Stimulated activated CD8-positive, alpha-beta memory T cell treated with anti-CD3 and anti-CD28 coated beads, Interleukin-4, amount 100 ng/mL, for 24 hours (primary cell): ENCODE data around the gene CHAMP1.
"Not testable (repeated sequence)": the region's sequence is repeated elsewhere in the genome, so short reads cannot be mapped to it uniquely, and the experiment has no call there.

Experiments used
- DNase-seq: peaks from one replicate; pipeline ENCODE4 v3.0.0-alpha.2; 2020; ENCODE audit warnings: low read depth

The CHAMP1 gene

DNA sequence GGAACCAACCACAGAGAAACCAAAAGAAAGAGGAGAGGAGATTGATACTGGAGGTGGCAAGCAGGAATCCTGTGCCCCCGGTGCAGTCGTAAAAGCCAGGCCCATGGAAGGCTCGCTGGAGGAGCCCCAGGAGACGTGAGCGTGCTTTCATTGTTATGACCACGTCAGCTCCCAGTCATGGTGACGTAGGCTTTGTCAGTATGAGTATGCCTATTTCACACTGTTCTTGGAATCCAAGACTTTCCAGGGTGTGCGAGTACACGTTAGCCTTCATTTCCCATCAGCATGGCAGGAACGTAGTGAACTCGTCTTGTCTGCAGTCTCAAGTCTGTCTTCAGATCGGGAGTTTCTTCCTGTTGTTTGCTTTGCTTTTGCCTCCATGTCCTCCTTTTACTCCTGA, 15.4 kb upstream of the CHAMP1 start:
- no peak for DNase-seq

DNA sequence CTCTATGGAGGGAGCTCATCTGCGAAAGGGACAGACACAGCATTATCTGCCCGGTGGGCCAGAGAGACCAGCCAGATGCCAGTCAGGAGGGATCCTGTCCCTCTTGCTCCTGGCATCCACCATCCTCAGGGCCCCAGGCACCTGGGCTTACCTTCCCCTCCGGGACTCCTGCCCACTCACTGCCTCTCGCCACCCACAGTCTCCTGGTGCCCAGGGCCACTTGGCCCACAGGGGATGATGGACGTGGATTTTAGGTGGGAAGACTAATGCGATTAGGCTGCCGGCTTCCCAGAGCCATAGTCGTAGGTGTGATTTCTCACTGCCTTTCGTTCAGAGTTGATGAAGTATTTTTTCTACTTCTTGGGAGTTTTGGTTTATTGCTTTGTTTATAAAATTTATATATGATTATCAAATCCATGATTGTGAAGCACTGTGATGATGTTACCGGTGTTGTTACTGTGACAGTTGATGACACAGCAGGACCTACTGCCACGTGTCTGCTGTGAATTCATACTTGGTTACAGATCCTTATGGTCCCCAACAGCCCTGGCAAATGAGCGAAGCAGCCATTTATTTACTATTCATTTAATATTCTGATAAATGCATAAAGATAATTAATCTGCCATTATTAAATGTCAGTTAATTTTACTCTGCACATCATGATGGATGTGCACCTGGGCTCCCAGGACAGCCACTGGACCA, 14.5 kb upstream of the CHAMP1 start:
- no peak for DNase-seq

DNA sequence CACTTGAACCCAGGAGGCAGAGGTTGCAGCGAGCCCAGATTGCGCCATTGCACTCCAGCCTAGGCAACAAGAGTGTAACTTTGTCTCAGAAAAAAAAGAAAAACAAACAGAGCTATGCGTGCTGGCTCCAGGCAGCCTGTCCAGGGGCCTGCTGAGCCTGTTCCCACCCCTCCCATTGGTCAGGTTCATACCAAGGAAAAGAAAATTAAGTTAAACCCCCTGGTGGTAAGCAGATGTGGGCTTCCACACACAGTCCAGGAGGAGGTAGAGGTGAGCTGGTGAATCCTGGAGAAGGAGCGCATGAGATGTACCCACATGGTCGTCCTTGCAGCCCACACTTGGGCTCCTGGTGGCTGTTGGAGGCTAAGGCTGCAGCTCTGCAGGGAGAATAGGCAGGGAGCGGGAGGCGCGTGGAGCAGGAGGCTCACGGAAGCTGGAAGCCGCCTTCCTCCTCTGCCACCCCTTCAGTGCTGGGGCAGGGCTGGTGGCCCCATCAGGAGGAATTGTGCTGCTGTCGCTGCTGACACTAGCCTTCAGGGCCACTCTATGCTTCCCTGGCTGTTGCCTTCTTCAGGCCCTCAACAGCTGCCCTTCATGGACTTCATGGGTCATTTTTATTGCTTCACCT, 10.5 kb upstream of the CHAMP1 start:
- DNase-seq = no peak

DNA sequence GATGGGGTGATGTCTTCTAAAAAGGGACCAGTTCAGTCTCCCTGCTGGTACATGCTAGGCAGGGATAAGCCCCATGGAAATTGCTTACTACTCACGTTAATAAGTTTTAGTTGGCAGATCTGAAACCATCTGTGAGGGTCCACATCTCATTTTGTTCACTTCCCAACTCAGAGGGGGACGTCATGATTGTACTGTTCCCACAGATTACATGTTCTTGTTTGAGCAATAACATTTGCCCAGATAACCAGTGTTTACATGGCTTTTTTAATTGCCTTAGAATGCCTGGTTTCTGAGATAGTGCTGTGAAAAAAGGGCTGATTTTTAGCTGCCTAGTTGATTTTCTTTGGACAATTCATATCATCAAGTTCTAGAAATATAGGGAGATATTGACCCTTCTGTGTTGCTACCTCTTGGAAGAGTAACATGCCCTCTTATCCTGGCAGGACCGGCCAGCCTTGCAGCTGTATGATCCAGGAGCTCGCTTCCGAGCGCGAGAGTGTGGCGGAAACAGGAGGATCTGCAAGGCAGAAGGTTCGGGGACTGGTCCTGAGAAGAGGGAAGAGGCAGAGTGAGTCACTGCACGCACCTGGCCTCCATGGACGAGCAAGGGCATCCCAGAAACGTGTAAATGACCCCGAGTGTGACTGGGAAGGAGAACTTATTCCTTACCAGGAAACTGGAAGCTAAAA, 9.8 kb upstream of the CHAMP1 start:
- DNase-seq = no peak

DNA sequence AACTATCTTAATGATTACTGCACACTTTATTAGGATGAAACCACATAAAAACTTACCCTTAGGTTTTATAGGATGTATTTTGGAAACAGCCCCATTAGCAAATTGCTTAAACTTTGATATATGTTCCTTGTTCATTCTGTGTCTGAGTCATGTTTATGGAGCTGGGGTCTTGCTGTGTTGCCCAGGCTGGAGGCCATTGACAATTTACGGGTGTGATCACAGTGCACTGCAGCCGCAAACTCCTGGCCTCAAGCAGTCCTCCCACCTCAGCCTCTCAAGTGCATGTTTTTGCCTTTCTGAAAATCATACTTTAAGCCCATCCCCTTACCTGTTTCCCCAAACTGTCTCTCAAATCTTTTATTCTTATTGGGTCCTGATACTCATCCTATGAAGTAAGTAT, 5.2 kb upstream of the CHAMP1 start:
- no peak for DNase-seq

DNA sequence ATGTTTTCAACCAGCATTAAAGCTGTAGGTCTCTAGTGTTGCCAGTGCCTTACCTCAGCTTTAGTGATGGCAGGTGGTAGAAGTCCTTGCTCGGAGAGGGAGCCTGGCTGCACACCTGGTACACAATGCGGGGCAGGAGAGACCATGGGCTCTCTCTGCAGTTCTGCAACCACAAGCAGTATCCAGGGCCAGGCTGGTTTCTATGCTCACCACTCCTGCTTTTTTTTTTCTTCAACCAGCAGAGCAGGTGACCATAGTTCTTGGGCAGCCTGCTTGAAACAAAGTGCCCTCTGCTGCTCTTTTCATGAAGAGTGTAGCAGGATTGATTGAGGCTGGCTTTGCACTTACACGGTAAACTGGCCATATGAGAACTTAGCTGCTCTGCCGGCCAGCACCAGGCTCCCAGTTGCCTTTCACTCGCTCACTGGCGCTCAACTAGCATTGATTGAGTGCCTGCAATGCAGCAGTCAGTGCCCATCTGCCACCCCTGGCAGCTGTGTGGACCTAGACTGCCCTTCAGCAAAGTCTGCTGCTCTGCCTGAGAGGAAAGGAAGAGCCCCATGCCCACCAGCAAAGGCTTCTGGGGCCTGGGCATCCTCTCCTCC, 4.4 kb upstream of the CHAMP1 start:
- DNase-seq = no peak

DNA sequence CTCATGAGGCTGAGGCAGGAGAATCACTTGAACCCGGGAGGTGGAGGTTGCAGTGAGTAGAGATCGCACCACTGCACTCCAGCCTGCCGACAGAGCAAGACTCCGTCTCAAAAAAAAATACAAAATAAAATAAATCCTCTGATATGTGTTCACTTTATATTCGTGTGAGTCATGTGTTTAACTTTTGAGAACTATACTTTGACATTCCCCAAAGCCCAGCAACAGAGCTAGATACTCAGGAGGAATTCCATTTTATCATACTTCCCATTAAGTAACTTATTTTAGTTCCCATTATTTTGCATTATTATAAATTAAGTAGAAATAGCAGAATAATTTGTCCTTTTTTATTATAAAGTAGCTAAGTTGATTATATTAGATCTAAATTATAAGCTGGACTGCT, 3.3 kb upstream of the CHAMP1 start:
- DNase-seq = no peak

DNA sequence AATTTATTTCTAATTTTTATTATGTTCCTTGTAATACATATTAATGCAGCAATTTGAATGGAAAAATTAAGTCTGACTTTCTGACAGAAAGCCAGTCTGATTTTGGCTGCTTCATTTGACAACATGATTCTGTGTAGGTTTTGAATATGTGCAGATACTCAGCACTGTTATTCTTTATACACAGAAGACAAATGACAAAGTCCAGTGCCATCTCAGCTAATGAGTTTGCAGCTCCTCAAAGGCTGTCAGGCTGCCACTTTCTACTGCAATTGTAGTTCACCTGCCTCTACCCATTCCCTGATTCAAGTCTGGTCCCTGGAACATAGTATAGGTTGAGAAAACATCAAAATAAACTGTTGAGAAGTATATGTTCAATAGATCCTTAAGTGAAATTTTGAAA, 2.9 kb upstream of the CHAMP1 start:
- DNase-seq = no peak

DNA sequence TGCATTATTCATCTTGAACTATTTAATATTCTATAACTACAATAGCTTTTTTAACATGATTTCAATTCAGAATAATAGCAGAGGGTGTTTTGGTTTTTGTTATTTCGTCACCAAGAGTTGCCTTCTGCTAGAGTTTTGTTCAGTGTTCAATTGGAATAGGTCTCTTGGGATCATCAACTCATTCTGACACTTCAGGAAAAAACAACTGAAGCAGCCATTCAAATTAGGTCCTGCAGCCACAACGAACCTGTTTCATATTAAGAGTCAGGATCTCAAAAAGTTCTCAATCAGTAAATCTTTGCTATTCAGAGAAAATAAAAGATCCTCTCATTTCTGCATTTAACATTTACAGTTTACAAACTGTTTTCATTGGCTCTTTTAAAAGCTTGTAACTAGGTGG, 2.4 kb upstream of the CHAMP1 start:
- DNase-seq = no peak

DNA sequence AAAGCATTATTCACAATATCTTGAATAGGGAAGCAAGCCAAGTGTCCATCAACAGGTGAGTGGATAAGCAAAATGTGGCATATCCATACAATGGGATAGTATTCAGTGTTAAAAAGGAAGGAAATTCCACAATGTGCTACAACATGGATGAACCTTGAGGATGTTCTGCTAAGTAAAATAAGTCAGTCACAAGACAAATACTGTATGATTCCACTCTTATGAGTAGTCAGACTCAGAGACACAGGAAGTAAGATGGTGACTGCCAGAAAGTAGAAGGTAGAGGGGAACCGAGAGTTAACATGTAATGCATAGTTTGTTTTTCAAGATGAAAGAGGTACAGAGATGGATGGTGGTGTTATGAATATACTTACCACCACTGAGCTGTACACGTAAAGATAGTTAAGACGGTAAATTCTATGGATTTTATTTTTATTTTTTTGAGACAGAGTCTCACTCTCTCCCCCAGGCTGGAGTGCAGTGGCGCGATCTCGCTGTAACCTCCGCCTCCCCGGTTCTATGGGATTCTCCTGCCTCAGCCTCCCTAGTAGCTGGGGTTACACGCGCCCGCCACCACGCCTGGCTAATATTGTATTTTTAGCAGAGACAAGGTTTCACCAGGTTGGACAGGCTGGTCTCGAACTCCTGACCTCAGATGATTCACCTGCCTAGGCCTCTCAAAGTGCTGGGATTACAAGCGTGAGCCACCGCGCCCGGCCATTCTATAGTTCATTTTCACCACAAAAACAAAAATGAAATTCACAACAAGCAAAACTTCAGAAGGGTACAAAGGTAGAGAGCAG, 1.0 kb upstream of the CHAMP1 start:
- DNase-seq = no peak

DNA sequence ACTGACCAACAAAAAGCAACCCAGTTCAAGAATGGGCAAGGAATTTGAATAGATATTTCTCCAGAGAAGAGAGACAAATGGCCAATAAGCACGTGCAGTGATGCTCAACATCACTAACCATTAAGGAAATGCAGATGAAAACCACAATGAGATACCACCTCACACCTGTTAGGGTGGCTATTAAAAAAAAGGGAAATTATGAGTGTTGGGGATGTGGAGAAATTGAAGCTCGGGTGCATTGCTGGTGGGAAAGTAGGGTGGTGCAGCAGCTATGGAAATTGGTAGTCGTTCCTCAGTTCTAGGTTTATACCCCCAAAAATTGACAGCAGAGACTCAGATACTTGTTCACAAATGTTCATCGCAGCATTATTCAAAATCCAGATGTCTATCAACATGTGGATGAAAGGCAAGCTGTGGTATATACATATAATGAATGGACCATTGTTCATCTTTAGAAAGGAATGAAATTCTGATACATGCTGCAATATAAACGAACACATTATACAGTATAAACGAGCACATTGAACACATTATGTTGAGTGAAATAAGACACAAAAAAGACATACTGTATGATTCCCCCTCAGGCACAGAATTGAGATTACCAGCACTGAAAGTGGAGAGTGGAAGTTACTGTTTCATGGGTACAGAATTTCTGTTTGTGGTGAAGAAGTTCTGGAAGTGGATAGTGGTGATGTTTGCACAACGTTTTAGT, 927 bp downstream of the CHAMP1 start:
- DNase-seq = no peak

DNA sequence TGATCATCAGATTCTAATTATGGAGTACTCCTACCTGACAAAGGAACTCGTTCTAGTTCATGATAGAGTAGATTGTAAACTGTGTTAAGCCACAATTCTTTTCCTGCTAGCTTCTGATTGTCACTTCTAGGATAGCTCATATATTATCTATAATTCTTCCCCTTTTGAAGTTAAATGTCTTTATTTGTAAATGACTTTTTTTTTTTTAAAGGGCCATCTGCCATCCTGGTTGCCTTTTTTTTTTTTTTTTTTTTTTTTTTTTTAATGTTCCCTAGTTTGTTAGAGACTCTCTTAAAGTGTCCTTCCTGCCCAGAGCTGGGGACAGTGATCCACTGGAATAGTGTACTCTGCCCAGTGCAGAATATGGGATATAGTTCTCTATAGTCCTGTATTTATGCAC, 4.3 kb downstream of the CHAMP1 start:
- no peak for DNase-seq

DNA sequence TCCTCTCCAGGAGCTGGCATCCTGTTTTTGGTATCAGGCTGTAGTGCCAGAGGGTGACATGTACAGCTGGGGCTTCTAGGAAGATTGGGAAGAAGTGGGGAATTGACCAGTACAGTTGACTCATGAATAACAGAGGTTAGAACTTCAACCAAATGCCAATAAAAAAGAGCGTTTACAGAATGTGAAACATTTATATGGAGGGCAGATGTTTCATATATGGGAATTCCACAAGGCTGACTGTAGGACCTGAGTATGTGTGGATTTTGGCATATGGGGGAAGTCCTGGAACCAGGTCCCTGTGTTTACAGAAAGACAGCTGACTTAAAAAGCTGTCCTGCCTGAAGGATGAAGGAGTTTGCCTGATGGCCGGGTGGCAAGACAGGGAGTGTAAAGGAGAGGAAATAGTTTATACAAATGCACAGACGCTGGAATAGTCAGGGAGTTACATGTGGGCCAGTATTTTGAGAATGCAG, 5.2 kb downstream of the CHAMP1 start:
- DNase-seq = no peak

DNA sequence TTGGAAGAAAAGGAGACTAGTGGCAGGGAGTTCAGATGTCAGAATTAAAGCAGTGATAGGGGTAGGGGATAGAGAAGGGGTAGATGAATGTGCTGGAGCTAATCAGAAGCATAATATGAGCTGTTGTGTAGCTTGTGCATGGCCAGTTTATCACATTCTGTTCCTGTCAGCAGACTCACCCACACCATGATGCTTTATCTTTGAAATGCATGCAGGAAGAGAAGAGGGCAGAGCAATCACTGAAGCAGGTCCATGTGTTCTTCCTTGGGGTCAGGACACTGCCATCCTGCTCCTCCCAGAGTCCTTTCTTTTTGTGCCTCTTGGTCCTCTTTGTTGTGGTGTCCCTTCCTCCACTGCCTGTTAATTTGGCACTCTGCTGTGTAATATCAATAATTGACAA, 5.8 kb downstream of the CHAMP1 start:
- no peak for DNase-seq

DNA sequence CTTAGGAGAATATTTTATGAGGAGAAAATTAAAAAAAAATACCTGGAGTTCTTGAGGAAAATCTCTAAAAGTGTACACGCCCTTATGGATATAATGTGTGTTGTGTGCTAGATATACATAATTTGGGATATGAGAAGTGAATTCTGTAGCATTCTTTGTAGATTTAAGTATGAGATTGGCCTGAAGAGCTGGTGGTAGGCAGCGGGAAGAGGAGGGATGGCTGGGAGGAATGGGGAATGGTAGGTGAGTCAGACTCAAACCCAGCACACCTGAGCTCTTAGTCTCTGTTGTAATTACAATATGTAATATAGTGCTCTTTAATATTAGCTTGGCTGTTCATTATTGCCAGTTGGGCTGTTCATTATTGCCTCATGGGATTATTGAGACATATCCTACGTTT, 7.0 kb downstream of the CHAMP1 start:
- DNase-seq = no peak

DNA sequence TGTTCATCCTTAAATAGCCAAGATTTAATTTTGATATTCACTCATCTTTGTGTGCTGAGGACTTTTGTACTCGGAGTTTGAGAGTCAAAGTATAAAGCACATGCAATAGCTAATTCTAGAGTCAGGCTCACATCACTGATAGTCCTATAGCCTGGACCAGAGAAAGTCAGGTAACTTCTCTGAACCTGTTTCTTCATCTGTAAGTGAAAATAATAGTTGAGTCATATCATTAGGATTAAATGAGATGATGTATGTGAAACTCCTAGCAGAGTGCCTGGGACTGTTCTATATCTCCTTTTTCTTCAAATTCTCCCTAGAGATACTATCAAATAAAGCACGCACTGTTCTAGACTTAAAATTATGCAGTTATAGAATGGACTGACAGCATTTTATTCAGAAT, 9.0 kb downstream of the CHAMP1 start:
- DNase-seq = no peak

DNA sequence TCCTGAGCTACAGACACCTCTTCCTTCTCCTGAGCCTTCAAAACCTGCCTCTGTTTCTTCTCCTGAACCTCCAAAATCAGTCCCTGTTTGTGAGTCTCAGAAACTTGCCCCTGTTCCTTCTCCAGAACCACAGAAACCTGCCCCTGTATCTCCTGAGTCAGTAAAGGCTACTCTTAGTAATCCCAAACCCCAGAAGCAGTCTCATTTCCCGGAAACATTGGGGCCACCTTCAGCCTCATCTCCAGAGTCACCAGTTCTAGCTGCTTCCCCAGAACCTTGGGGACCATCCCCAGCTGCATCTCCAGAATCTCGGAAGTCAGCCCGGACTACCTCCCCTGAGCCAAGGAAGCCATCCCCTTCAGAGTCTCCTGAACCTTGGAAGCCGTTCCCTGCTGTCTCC, 10.0 kb downstream of the CHAMP1 start:
- no peak for DNase-seq

DNA sequence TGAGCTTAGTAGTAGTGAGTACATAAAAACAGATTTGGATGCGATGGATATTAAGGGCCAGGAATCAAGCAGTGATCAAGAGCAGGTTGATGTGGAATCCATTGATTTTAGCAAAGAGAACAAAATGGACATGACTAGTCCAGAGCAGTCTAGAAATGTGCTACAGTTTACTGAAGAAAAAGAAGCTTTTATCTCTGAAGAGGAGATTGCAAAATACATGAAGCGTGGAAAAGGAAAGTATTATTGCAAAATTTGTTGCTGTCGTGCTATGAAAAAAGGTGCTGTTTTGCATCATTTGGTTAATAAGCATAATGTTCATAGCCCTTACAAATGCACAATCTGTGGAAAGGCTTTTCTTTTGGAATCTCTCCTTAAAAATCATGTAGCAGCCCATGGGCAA, 11.4 kb downstream of the CHAMP1 start:
- DNase-seq = no peak

DNA sequence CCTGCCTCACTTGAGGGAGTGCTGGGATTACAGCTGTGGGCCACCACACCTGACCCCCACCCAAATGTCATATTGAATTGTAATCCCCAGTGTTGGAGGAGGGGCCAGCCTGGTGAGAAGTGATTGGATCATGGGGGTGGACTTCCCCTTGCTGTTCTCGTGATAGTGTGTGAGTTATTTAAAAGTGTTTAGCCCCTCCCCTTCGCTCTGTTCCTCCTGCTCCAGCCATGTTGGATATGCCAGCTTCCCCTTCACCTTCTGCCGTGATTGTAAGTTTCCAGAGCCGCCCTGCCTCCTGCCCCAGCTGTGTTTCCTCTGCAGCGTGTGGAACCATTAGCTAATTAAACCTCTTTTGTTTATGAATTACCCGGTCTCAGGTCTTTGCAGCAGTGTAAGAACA, 13.7 kb downstream of the CHAMP1 start:
- DNase-seq = no peak

DNA sequence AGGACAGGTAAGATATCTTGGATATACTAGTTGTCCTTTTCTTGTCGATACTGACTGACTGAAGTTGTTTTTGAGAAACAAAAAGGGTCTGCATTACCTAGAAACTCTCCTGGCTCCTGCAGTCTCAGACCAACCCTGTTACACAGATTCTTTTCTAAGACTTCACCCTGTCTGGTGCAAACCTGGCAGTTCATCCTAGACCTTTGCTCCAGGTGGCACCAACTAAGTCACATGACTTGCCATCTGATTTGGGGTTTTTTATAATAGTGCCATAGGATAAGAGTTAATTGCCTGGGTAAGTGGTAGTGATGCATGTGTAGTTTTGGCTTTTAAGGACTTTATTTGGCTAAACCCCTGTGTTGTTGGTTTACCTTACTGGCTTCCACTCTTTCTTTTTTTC, 14.3 kb downstream of the CHAMP1 start:
- no peak for DNase-seq

DNA sequence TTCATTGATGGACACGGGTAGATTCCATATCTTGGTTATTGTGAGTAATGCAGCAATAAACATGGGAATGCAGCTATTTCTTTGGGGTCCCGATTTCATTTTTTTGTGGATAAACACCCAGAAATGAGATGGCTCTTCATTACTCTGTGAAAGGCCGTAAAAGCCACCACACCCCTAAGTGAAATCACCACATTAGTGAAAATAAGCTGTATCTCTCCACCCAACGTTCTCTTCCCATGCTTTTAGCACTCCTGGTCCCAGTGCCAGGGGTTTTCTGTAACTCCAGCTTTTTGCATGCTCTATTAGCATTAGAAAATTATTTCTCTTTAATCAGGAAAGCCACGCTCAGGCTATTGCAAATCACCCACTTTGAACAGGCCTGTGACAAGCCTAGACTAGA, 15.8 kb downstream of the CHAMP1 start:
- no peak for DNase-seq

DNA sequence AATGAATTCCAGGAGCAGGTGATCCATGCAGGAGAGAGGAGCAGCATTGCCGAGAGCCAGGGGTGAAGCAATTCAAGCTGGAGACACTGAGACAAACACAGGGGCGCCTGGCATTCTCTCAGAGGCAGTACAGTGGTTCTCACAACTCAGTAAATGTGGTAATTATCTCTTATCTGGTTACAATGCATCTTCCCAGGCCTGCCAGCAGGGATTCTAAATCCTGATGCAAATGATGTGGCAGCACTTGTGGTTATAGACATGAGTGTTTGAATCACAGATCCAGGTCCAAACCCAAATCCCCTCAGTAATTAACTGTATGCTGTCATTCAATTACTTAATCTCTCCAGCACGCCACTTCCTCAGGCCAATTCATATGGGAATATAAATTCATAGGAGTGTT, 19.6 kb downstream of the CHAMP1 start:
- not testable (repeated sequence) for DNase-seq
